HL-60/S4 (cell line): Measurements from ENCODE around the gene WDR72.
"Not testable (repeated sequence)": the region's sequence is repeated elsewhere in the genome, so short reads cannot be mapped to it uniquely, and the experiment has no call there.

Experiments
- in situ Hi-C: fragments of 300-500 bp; cut with MboI; formaldehyde crosslinking; loops from 2 replicates; pipeline ENCODE4 v1.14.3; 2022; ENCODE audit warnings: low sequenced_read_pairs

Gene WDR72

GRCh38 chr15:53710906-53711305 lies 48.6 kb downstream of the WDR72 start:
- in situ Hi-C loops = no loop called here

- in situ Hi-C loops = no loop called here
These were observed 49.6 kb downstream of the WDR72 start for GRCh38 chr15:53709821-53710220.

GRCh38 chr15:53695365-53695764 lies 64.1 kb downstream of the WDR72 start:
- in situ Hi-C loops = no loop called here

GRCh38 chr15:53694476-53694874 lies 65.0 kb downstream of the WDR72 start:
- in situ Hi-C loops = no loop called here

- in situ Hi-C loops = no loop called here
These were observed 65.6 kb downstream of the WDR72 start for GRCh38 chr15:53693729-53694475.

- in situ Hi-C loops = not testable (repeated sequence)
These were observed 75.3 kb downstream of the WDR72 start for GRCh38 chr15:53684162-53684561.

GRCh38 chr15:53681056-53681455 lies 78.4 kb downstream of the WDR72 start:
- in situ Hi-C loops = no loop called here

- in situ Hi-C loops = no loop called here
These were observed 83.6 kb downstream of the WDR72 start for GRCh38 chr15:53675832-53676231.

- in situ Hi-C loops = no loop called here
These were observed 87.9 kb downstream of the WDR72 start for GRCh38 chr15:53671545-53671944.

GRCh38 chr15:53670701-53671100 lies 88.8 kb downstream of the WDR72 start:
- in situ Hi-C loops = no loop called here

- in situ Hi-C loops = no loop called here
These were observed 93.5 kb downstream of the WDR72 start for GRCh38 chr15:53665930-53666329.

- in situ Hi-C loops = no loop called here
These were observed 100.5 kb downstream of the WDR72 start for GRCh38 chr15:53658827-53659555.

GRCh38 chr15:53658255-53658654 lies 101.2 kb downstream of the WDR72 start:
- in situ Hi-C loops = no loop called here

GRCh38 chr15:53648934-53649333 lies 110.5 kb downstream of the WDR72 start:
- in situ Hi-C loops = no loop called here

GRCh38 chr15:53644660-53645059 lies 114.8 kb downstream of the WDR72 start:
- in situ Hi-C loops = no loop called here

GRCh38 chr15:53634517-53635106 lies 124.9 kb downstream of the WDR72 start:
- in situ Hi-C loops = no loop called here

- in situ Hi-C loops = no loop called here
These were observed 132.2 kb downstream of the WDR72 start for GRCh38 chr15:53627279-53627678.

- in situ Hi-C loops = no loop called here
These were observed 133.3 kb downstream of the WDR72 start for GRCh38 chr15:53625962-53626845.

- in situ Hi-C loops = no loop called here
These were observed 134.2 kb downstream of the WDR72 start for GRCh38 chr15:53625260-53625659.

GRCh38 chr15:53618461-53618860 lies 141.0 kb downstream of the WDR72 start:
- in situ Hi-C loops = no loop called here
